RWPE2 (cell line): ENCODE measurements around the gene CEP112.

Experiments
- ATAC-seq: fragments of 200-7000 bp; cut with Tn5 transposase; 3 replicates; pipeline ENCODE4 v1.9.1; 2021; ENCODE audit warnings: low read depth
- DNase-seq: peaks from one replicate; pipeline ENCODE4 v3.0.0-alpha.2; 2020; ENCODE audit warnings: low spot score
- H3K27ac ChIP-seq: fragments of 450-650 bp; 2 replicates; pipeline ENCODE4 v1.5.1; 2017; ENCODE audit warnings: mild to moderate bottlenecking; ENCODE audit not compliant: poor library complexity, severe bottlenecking
- H3K27me3 ChIP-seq: fragments of 250-450 bp; sonication (Bioruptor Pico); 2 replicates; pipeline ENCODE4 v1.5.1; 2021; ENCODE audit warnings: mild to moderate bottlenecking, moderate library complexity; ENCODE audit not compliant: insufficient read depth, poor library complexity, severe bottlenecking
- H3K36me3 ChIP-seq: fragments of 250-450 bp; sonication (Bioruptor Pico); 2 replicates; pipeline ENCODE4 v1.5.1; 2020; ENCODE audit warnings: low read depth, mild to moderate bottlenecking, moderate library complexity
- H3K4me1 ChIP-seq: fragments of 250-450 bp; sonication (Bioruptor Pico); 2 replicates; pipeline ENCODE4 v1.5.1; 2021; ENCODE audit warnings: mild to moderate bottlenecking, moderate library complexity; ENCODE audit not compliant: insufficient read depth, poor library complexity, severe bottlenecking
- H3K4me3 ChIP-seq: fragments of 250-450 bp; sonication (Bioruptor Pico); 2 replicates; pipeline ENCODE4 v1.5.1; 2021; ENCODE audit warnings: mild to moderate bottlenecking, moderate library complexity; ENCODE audit not compliant: severe bottlenecking
- H3K9me3 ChIP-seq: fragments of 250-450 bp; sonication (Bioruptor Pico); 2 replicates; pipeline ENCODE4 v1.5.1; 2021; ENCODE audit warnings: mild to moderate bottlenecking, moderate library complexity; ENCODE audit not compliant: severe bottlenecking
- CTCF ChIP-seq: fragments of 450-650 bp; IDR thresholded peaks from one replicate; pipeline ENCODE4 v1.5.1; 2017; ENCODE audit warnings: mild to moderate bottlenecking, moderate library complexity; ENCODE audit not compliant: poor library complexity, severe bottlenecking

Gene CEP112

GRCh38 chr17:65867014-65867413 lies 324.9 kb downstream of the CEP112 start:
- H3K4me1 ChIP-seq: no peaks in the 10 kb centered on the region
- no peak overlapping the region for H3K27ac ChIP-seq
- no peaks in the 10 kb centered on the region for H3K27me3 ChIP-seq
- H3K9me3 ChIP-seq: no peaks in the 10 kb centered on the region
- no peak overlapping the region for H3K4me3 ChIP-seq
- H3K36me3 ChIP-seq: no peaks in the 10 kb centered on the region
- no peak for TF ChIP-seq CTCF
- no peak for ATAC-seq
- no peak for DNase-seq

- no peak overlapping the region for H3K4me3 ChIP-seq
- no peaks in the 10 kb centered on the region for H3K9me3 ChIP-seq
- H3K4me1 ChIP-seq: no peaks in the 10 kb centered on the region
- ATAC-seq: no peak
- H3K27me3 ChIP-seq: peaks cover 3% of the 10 kb centered on the region
- H3K36me3 ChIP-seq: no peaks in the 10 kb centered on the region
- TF ChIP-seq CTCF: no peak
- DNase-seq: no peak
- no peak overlapping the region for H3K27ac ChIP-seq
These were observed 326.1 kb downstream of the CEP112 start for GRCh38 chr17:65865715-65866425.

GRCh38 chr17:65864394-65864793 lies 327.5 kb downstream of the CEP112 start:
- Histone ChIP-seq H3K9me3 (no peaks in the 10 kb centered on the region), H3K36me3 (no peaks in the 10 kb centered on the region), H3K27me3 (peaks cover 3% of the 10 kb centered on the region), H3K4me1 (no peaks in the 10 kb centered on the region), H3K27ac (no peak overlapping the region), H3K4me3 (no peak overlapping the region)
- DNase-seq (no peak), ATAC-seq (no peak)
- TF ChIP-seq CTCF: no peak

GRCh38 chr17:65857718-65858117 lies 334.2 kb downstream of the CEP112 start:
- H3K36me3 ChIP-seq: no peaks in the 10 kb centered on the region
- TF ChIP-seq CTCF: no peak
- ATAC-seq: no peak
- no peak overlapping the region for H3K27ac ChIP-seq
- H3K4me1 ChIP-seq: peaks cover 23% of the 10 kb centered on the region
- H3K27me3 ChIP-seq: peaks cover 3% of the 10 kb centered on the region
- H3K4me3 ChIP-seq: no peak overlapping the region
- H3K9me3 ChIP-seq: no peaks in the 10 kb centered on the region
- DNase-seq: no peak

- no peaks in the 10 kb centered on the region for H3K9me3 ChIP-seq
- no peak overlapping the region for H3K4me3 ChIP-seq
- H3K4me1 ChIP-seq: peaks cover 23% of the 10 kb centered on the region
- no peak for TF ChIP-seq CTCF
- ATAC-seq (peak; percentile 51; the same call in 2 of the 3 replicates), DNase-seq (no peak)
- peaks cover 2% of the 10 kb centered on the region for H3K27me3 ChIP-seq
- no peak overlapping the region for H3K27ac ChIP-seq
- H3K36me3 ChIP-seq: no peaks in the 10 kb centered on the region
These were observed 335.1 kb downstream of the CEP112 start for GRCh38 chr17:65856865-65857264.
